IMR-90 (cell line): ENCODE measurements around the gene LCA5. TPM values are rescaled to one million over a fixed set of nuclear protein-coding genes. Genes with fewer than 3 reads are reported as not detected.

Source experiments
- ATAC-seq: fragments of 200-7000 bp; cut with Tn5 transposase; 2 replicates; pipeline ENCODE4 v1.9.1; 2020; ENCODE audit warnings: low read depth, mild to moderate bottlenecking, moderate library complexity
- BruUV-seq: library from RNA; stranded (reverse); fragments of 400-500 nt; replicated peaks from 2 replicates; lab custom pipeline; 2021; lab: Mats Ljungman, UMichigan
- CTCF ChIA-PET: fragments of 300-600 bp; formaldehyde crosslinking; extraction: SDS; loops from one replicate; lab custom pipeline; 2021; ENCODE audit warnings: antibody characterized with exemption; lab: Yijun Ruan, JAX
- POLR2A ChIA-PET: fragments of 300-600 bp; sonication (Branson Sonifier 250); formaldehyde crosslinking; loops from one replicate; lab custom pipeline; 2022; ENCODE audit warnings: antibody characterized with exemption; ENCODE audit not compliant: unreplicated experiment; lab: Charles Lee
- DNase-seq: peaks from one replicate; pipeline ENCODE4 v3.0.0; 2013
- H2AFZ ChIP-seq: replicated peaks from 2 replicates; pipeline ENCODE3; 2013; ENCODE audit warnings: low read length, mild to moderate bottlenecking; ENCODE audit not compliant: poor library complexity
- H2AK5ac ChIP-seq: 2 replicates; pipeline ENCODE4 v1.6.1; 2013; ENCODE audit warnings: low read depth, low read length, inconsistent platforms
- H2AK9ac ChIP-seq: replicated peaks from 2 replicates; pipeline ENCODE3; 2013; ENCODE audit warnings: mild to moderate bottlenecking, low read depth, low read length, moderate library complexity; ENCODE audit not compliant: poor library complexity
- H2BK120ac ChIP-seq: 2 replicates; pipeline ENCODE4 v1.6.1; 2013; ENCODE audit warnings: low read depth, low read length, inconsistent platforms
- H2BK15ac ChIP-seq: 3 replicates; pipeline ENCODE4 v1.6.1; 2013; ENCODE audit warnings: low read depth, low read length, inconsistent platforms
- H2BK20ac ChIP-seq: 2 replicates; pipeline ENCODE4 v1.6.1; 2013; ENCODE audit warnings: low read depth, mild to moderate bottlenecking, inconsistent platforms, low read length, moderate library complexity
- H2BK5ac ChIP-seq: 2 replicates; pipeline ENCODE4 v1.6.1; 2013; ENCODE audit warnings: mild to moderate bottlenecking, low read depth, low read length, inconsistent platforms; ENCODE audit not compliant: poor library complexity, severe bottlenecking
- H3K14ac ChIP-seq: replicated peaks from 2 replicates; pipeline ENCODE4 v1.6.1; 2013; ENCODE audit warnings: low read depth, low read length, inconsistent platforms
- H3K18ac ChIP-seq: 2 replicates; pipeline ENCODE4 v1.6.1; 2013; ENCODE audit warnings: low read depth, low read length, control low read depth
- H3K23ac ChIP-seq: 2 replicates; pipeline ENCODE4 v1.6.1; 2013; ENCODE audit warnings: low read depth, low read length, inconsistent platforms
- H3K27ac ChIP-seq: 2 replicates; pipeline ENCODE4 v1.5.1; 2013; ENCODE audit warnings: mild to moderate bottlenecking, control low read depth, low read length; ENCODE audit not compliant: insufficient read depth
- H3K27me3 ChIP-seq: 2 replicates; pipeline ENCODE4 v1.6.1; 2013; ENCODE audit warnings: low read length; ENCODE audit not compliant: control insufficient read depth, insufficient read depth
- H3K36me3 ChIP-seq: 2 replicates; pipeline ENCODE4 v1.6.1; 2013; ENCODE audit warnings: low read length, mixed read lengths; ENCODE audit not compliant: control insufficient read depth, insufficient read depth
- H3K4ac ChIP-seq: 2 replicates; pipeline ENCODE4 v1.6.1; 2013; ENCODE audit warnings: low read depth, low read length, inconsistent platforms
- H3K4me1 ChIP-seq: 2 replicates; pipeline ENCODE4 v1.6.1; 2013; ENCODE audit warnings: low read length, mixed read lengths; ENCODE audit not compliant: control insufficient read depth, insufficient read depth
- H3K4me2 ChIP-seq: 2 replicates; pipeline ENCODE4 v1.6.1; 2013; ENCODE audit warnings: low read depth, mild to moderate bottlenecking, control low read depth, low read length, moderate library complexity
- H3K4me3 ChIP-seq: 2 replicates; pipeline ENCODE4 v1.5.1; 2013; ENCODE audit warnings: low read depth, mild to moderate bottlenecking, control low read depth, low read length, moderate library complexity; ENCODE audit not compliant: insufficient read depth
- H3K56ac ChIP-seq: 2 replicates; pipeline ENCODE4 v1.6.1; 2013; ENCODE audit warnings: low read length, inconsistent platforms; ENCODE audit not compliant: insufficient read depth; ENCODE audit errors: extremely low read depth
- H3K79me1 ChIP-seq, 2 experiments: 2 replicates each; pipeline ENCODE4 v1.6.1; 2013; ENCODE audit warnings: low read length in 2 of 2, inconsistent platforms in 1 of 2, low read depth in 1 of 2
- H3K9ac ChIP-seq: 2 replicates; pipeline ENCODE4 v1.6.1; 2013; ENCODE audit warnings: low read depth, low read length, control low read depth
- H3K9me1 ChIP-seq: 2 replicates; pipeline ENCODE4 v1.6.1; 2013; ENCODE audit warnings: low read length, inconsistent platforms; ENCODE audit not compliant: insufficient read depth
- H3K9me3 ChIP-seq: 2 replicates; pipeline ENCODE4 v1.6.1; 2013; ENCODE audit warnings: low read length; ENCODE audit not compliant: control insufficient read depth, insufficient read depth
- H4K20me1 ChIP-seq: 2 replicates; pipeline ENCODE4 v1.6.1; 2013; ENCODE audit warnings: low read length, inconsistent platforms; ENCODE audit not compliant: insufficient read depth
- H4K5ac ChIP-seq: 2 replicates; pipeline ENCODE4 v1.6.1; 2013; ENCODE audit warnings: mild to moderate bottlenecking, low read depth, low read length, control low read depth
- H4K8ac ChIP-seq, 2 experiments: 2 replicates each; pipeline ENCODE4 v1.6.1; 2013; ENCODE audit warnings: low read depth in 2 of 2, low read length in 2 of 2, control low read depth in 1 of 2, inconsistent platforms in 1 of 2
- H4K91ac ChIP-seq: 2 replicates; pipeline ENCODE4 v1.6.1; 2013; ENCODE audit warnings: low read depth, low read length, inconsistent platforms; ENCODE audit not compliant: insufficient read depth
- BHLHE40 ChIP-seq: fragments of 150-350 bp; IDR thresholded peaks from 2 replicates; pipeline ENCODE4 v1.6.1; 2016; ENCODE audit warnings: mild to moderate bottlenecking, low read depth, low read length
- CEBPB ChIP-seq: IDR thresholded peaks from 2 replicates; pipeline ENCODE4 v1.6.1; 2012; ENCODE audit warnings: low read depth, low read length, improper control_type of control experiment
- CHD1 ChIP-seq: IDR thresholded peaks from 2 replicates; pipeline ENCODE4 v1.6.1; 2012; ENCODE audit warnings: low read depth, low read length, improper control_type of control experiment
- FOS ChIP-seq: fragments of 150-350 bp; IDR thresholded peaks from 2 replicates; pipeline ENCODE4 v1.6.1; 2016; ENCODE audit warnings: low read depth, low read length
- MAFK ChIP-seq: IDR thresholded peaks from 2 replicates; pipeline ENCODE4 v1.6.1; 2012; ENCODE audit warnings: low read depth, low read length, improper control_type of control experiment
- MAZ ChIP-seq: IDR thresholded peaks from 2 replicates; pipeline ENCODE4 v1.6.1; 2012; ENCODE audit warnings: low read depth, mild to moderate bottlenecking, low read length, improper control_type of control experiment, moderate library complexity, borderline replicate concordance
- MXI1 ChIP-seq: IDR thresholded peaks from 2 replicates; pipeline ENCODE4 v1.6.1; 2012; ENCODE audit warnings: low read depth, mild to moderate bottlenecking, low read length, moderate library complexity, borderline replicate concordance
- NFE2L2 ChIP-seq: fragments of 150-350 bp; IDR thresholded peaks from 2 replicates; pipeline ENCODE4 v1.6.1; 2016; ENCODE audit warnings: low read depth, mild to moderate bottlenecking, low read length
- POLR2A ChIP-seq: IDR thresholded peaks from 2 replicates; pipeline ENCODE4 v1.6.1; 2012; ENCODE audit warnings: mild to moderate bottlenecking, low read depth, low read length
- RAD21 ChIP-seq: IDR thresholded peaks from 2 replicates; pipeline ENCODE4 v1.6.1; 2012; ENCODE audit warnings: low read length, improper control_type of control experiment
- RCOR1 ChIP-seq: IDR thresholded peaks from 2 replicates; pipeline ENCODE4 v1.6.1; 2012; ENCODE audit warnings: mild to moderate bottlenecking, low read length, improper control_type of control experiment; ENCODE audit not compliant: insufficient replicate concordance
- RFX5 ChIP-seq: IDR thresholded peaks from 2 replicates; pipeline ENCODE4 v1.8.0; 2012; ENCODE audit warnings: low read depth, mild to moderate bottlenecking, low read length, moderate library complexity
- SMC3 ChIP-seq: fragments of 150-350 bp; IDR thresholded peaks from 2 replicates; pipeline ENCODE4 v1.6.1; 2016; ENCODE audit warnings: low read depth, mild to moderate bottlenecking, antibody characterized with exemption, low read length, moderate library complexity
- WGBS, 2 experiments: methylation state at CpG; one replicate each; pipeline versions ENCODE4 v1.1.5 to v1.1.7; 2013; ENCODE audit warnings: missing lambda C conversion rate in 2 of 2; ENCODE audit not compliant: insufficient read length in 1 of 2; ENCODE audit errors: extremely low coverage in 2 of 2; 5-methylcytosine and 5-hydroxymethylcytosine counted together
- dilution Hi-C: fragments of 300-500 bp; cut with HindIII; formaldehyde crosslinking; loops from one replicate; pipeline ENCODE4 v1.14.3; 2018; ENCODE audit warnings: low sequenced_read_pairs; ENCODE audit not compliant: unreplicated experiment
- in situ Hi-C: fragments of 300-500 bp; cut with MboI; formaldehyde crosslinking; loops from 3 replicates; pipeline ENCODE4 v1.14.3; 2019; ENCODE audit warnings: low sequenced_read_pairs, inconsistent platforms, mixed read lengths
- intact Hi-C: fragments of 100-400 bp; cut with micrococcal nuclease; formaldehyde crosslinking; loops from 2 replicates; pipeline ENCODE4 v1.10.0; 2022
- polyA plus RNA-seq, 3 experiments: library from polyadenylated mRNA; depleted of rRNA; stranded (reverse); fragments of >200 nt; gene quantifications; 2 replicates each; pipeline ENCODE4 v1.2.3, GENCODE V29; 2012; ENCODE audit warnings: low replicate concordance in 1 of 3
- total RNA-seq: library from RNA; depleted of rRNA; stranded (reverse); fragments of >200 nt; gene quantifications from 2 replicates; pipeline ENCODE4 v1.2.3, GENCODE V29; 2012
- TF ChIP-seq, protein P1 (sequence below): fragments of 150-350 bp; IDR thresholded peaks from 2 replicates; pipeline ENCODE4 v1.6.1; 2017; ENCODE audit warnings: mild to moderate bottlenecking, antibody characterized with exemption, low read length, low read depth
- TF ChIP-seq, protein P2 (sequence below): conservative IDR thresholded peaks from 2 replicates; pipeline ENCODE4 v1.5.1; 2012; ENCODE audit warnings: mild to moderate bottlenecking, low read depth, low read length, improper control_type of control experiment
- TF ChIP-seq, protein P3 (sequence below): fragments of 150-350 bp; IDR thresholded peaks from 2 replicates; pipeline ENCODE4 v1.6.1; 2016; ENCODE audit warnings: low read depth, mild to moderate bottlenecking, low read length, moderate library complexity, borderline replicate concordance

Gene LCA5
- total and polyA plus RNA-seq, 2 of the 4 experiments (the other 2 are of a cell fraction) = 1.2 to 2.0 TPM

DNA sequence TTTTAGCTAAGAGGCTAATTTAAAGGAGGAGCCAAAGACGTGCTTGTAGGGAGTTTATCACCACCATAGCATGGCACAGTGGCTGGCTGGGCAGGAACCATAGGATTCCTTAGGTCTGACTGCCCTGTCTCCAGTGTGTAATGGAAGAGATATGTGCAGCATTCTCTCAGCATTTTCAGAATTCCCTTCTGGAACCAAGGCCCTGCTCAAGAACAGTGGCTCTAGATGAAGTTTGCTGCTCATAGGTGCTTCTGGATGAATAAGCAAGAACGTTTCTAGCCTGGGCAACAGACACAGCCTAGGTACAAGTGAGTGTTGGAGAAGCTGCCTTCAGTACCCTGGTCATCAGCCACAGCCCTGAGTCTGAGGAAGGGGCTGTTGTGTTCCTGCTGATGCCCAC is 69.1 kb downstream of the LCA5 start:
- Histone ChIP-seq H3K9me3 (no peaks in the 10 kb centered on the region), H3K9ac (no peak overlapping the region), H2AK5ac (no peak overlapping the region), H3K27ac (no peak overlapping the region), H4K20me1 (no peaks in the 10 kb centered on the region), H2AFZ (no peak overlapping the region), H2AK9ac (peak overlapping the region; percentile 39), H2BK15ac (no peak overlapping the region), H3K4ac (no peak overlapping the region), H3K4me2 (no peak overlapping the region), H3K18ac (no peak overlapping the region), H2BK5ac (peak overlapping the region; percentile 47), H2BK120ac (no peak overlapping the region), H3K4me1 (peaks cover 4% of the 10 kb centered on the region), H4K91ac (no peak overlapping the region), H4K5ac (no peak overlapping the region), H3K27me3 (no peaks in the 10 kb centered on the region), H3K9me1 (no peaks in the 10 kb centered on the region), H3K23ac (no peak overlapping the region), H3K56ac (no peak overlapping the region), H4K8ac (no peak overlapping the region), H3K14ac (no peak overlapping the region), H3K79me1 (no peaks in the 10 kb centered on the region), H2BK20ac (no peak overlapping the region), H3K4me3 (no peak overlapping the region), H3K36me3 (no peaks in the 10 kb centered on the region)
- ATAC-seq (peak; percentile 83), DNase-seq (peak; percentile 34)
- POLR2A ChIA-PET = no interaction called here
- in situ Hi-C loops (no loop called here), dilution Hi-C loops (no loop called here), intact Hi-C loops (loop anchor here (5.0 to 10.0 kb wide), 3 partner anchors 391 to 633 kb away; partner anchors contain the start of gene PHIP)
- BruUV-seq = no TSS peak
- TF ChIP-seq MXI1 (no peak), MAFK (no peak), CEBPB (no peak), POLR2A (no peak), NFE2L2 (no peak), RAD21 (no peak), RFX5 (no peak), BHLHE40 (no peak), RCOR1 (no peak), CHD1 (no peak), FOS (no peak), MAZ (no peak), SMC3 (no peak)
- TF ChIP-seq, protein P1, sequence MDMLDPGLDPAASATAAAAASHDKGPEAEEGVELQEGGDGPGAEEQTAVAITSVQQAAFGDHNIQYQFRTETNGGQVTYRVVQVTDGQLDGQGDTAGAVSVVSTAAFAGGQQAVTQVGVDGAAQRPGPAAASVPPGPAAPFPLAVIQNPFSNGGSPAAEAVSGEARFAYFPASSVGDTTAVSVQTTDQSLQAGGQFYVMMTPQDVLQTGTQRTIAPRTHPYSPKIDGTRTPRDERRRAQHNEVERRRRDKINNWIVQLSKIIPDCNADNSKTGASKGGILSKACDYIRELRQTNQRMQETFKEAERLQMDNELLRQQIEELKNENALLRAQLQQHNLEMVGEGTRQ = no peak
- TF ChIP-seq, protein P2, sequence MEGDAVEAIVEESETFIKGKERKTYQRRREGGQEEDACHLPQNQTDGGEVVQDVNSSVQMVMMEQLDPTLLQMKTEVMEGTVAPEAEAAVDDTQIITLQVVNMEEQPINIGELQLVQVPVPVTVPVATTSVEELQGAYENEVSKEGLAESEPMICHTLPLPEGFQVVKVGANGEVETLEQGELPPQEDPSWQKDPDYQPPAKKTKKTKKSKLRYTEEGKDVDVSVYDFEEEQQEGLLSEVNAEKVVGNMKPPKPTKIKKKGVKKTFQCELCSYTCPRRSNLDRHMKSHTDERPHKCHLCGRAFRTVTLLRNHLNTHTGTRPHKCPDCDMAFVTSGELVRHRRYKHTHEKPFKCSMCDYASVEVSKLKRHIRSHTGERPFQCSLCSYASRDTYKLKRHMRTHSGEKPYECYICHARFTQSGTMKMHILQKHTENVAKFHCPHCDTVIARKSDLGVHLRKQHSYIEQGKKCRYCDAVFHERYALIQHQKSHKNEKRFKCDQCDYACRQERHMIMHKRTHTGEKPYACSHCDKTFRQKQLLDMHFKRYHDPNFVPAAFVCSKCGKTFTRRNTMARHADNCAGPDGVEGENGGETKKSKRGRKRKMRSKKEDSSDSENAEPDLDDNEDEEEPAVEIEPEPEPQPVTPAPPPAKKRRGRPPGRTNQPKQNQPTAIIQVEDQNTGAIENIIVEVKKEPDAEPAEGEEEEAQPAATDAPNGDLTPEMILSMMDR = no peak
- TF ChIP-seq, protein P3, sequence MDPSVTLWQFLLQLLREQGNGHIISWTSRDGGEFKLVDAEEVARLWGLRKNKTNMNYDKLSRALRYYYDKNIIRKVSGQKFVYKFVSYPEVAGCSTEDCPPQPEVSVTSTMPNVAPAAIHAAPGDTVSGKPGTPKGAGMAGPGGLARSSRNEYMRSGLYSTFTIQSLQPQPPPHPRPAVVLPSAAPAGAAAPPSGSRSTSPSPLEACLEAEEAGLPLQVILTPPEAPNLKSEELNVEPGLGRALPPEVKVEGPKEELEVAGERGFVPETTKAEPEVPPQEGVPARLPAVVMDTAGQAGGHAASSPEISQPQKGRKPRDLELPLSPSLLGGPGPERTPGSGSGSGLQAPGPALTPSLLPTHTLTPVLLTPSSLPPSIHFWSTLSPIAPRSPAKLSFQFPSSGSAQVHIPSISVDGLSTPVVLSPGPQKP = no peak
- WGBS, 2 experiments = no CpG with 5 or more reads among the region's 2 CpGs
- CTCF ChIA-PET = no interaction called here
